Neural cell (in vitro differentiated cells): ENCODE results near the gene SPATS2L. TPM values are rescaled to one million over a fixed set of nuclear protein-coding genes. Genes with fewer than 3 reads are reported as not detected.

Experiments used
- H2AFZ ChIP-seq: fragments of 200-600, 300-800 bp; sonication (generic), shearing (Covaris generic); 2 replicates; pipeline ENCODE4 v1.6.0; 2014; ENCODE audit warnings: low read depth, mild to moderate bottlenecking, antibody characterized with exemption, low read length, moderate library complexity
- H3F3A ChIP-seq: fragments of 200-600 bp; shearing (Covaris generic); 2 replicates; pipeline ENCODE4 v1.6.1; 2016; ENCODE audit warnings: mild to moderate bottlenecking, moderate library complexity, mixed read lengths, antibody characterized with exemption, low read length; ENCODE audit not compliant: insufficient read depth, poor library complexity, severe bottlenecking
- H3K27ac ChIP-seq: fragments of 200-600, 300-800 bp; sonication (generic), shearing (Covaris generic); 2 replicates; pipeline ENCODE4 v1.5.1; 2014; ENCODE audit warnings: mild to moderate bottlenecking, low read length, moderate library complexity
- H3K27me3 ChIP-seq: fragments of 300-800, 200-600 bp; sonication (generic), shearing (Covaris generic); 2 replicates; pipeline ENCODE4 v1.6.0; 2014; ENCODE audit warnings: mild to moderate bottlenecking, low read depth, low read length, moderate library complexity; ENCODE audit not compliant: insufficient read depth
- H3K36me3 ChIP-seq: fragments of 300-800, 200-600 bp; sonication (generic), shearing (Covaris generic); 2 replicates; pipeline ENCODE4 v1.5.1; 2014; ENCODE audit warnings: mild to moderate bottlenecking, antibody characterized with exemption, low read length, moderate library complexity; ENCODE audit not compliant: insufficient read depth
- H3K4me2 ChIP-seq: fragments of 300-800, 200-600 bp; sonication (generic), shearing (Covaris generic); 2 replicates; pipeline ENCODE4 v1.6.0; 2014; ENCODE audit warnings: mild to moderate bottlenecking, low read length
- H3K4me3 ChIP-seq: fragments of 300-800, 200-600 bp; sonication (generic), shearing (Covaris generic); 2 replicates; pipeline ENCODE4 v1.5.1; 2014; ENCODE audit warnings: mild to moderate bottlenecking, low read length, moderate library complexity
- H3K79me2 ChIP-seq: fragments of 200-600 bp; shearing (Covaris generic); replicated peaks from 2 replicates; pipeline ENCODE4 v1.6.0; 2014; ENCODE audit warnings: mild to moderate bottlenecking, low read length, moderate library complexity; ENCODE audit not compliant: insufficient read depth
- H3K9ac ChIP-seq: fragments of 300-800, 200-600 bp; sonication (generic), shearing (Covaris generic); 2 replicates; pipeline ENCODE4 v1.6.1; 2016; ENCODE audit warnings: mild to moderate bottlenecking, low read length, mixed read lengths
- H3K9me2 ChIP-seq: fragments of 200-600 bp; shearing (Covaris generic); 2 replicates; pipeline ENCODE4 v1.6.1; 2016; ENCODE audit warnings: mild to moderate bottlenecking, low read length, mixed read lengths; ENCODE audit not compliant: insufficient read depth
- H3K9me3 ChIP-seq: fragments of 200-600, 300-800 bp; sonication (generic), shearing (Covaris generic); 2 replicates; pipeline ENCODE4 v1.6.1; 2016; ENCODE audit warnings: mild to moderate bottlenecking, mixed run types, low read length, moderate library complexity, mixed read lengths
- H4K20me1 ChIP-seq: fragments of 200-600 bp; shearing (Covaris generic); 2 replicates; pipeline ENCODE4 v1.6.1; 2016; ENCODE audit warnings: mild to moderate bottlenecking, mixed run types; ENCODE audit not compliant: insufficient read depth
- CTCF ChIP-seq: fragments of 450-650 bp; IDR thresholded peaks from 2 replicates; pipeline ENCODE4 v1.5.1; 2014; ENCODE audit warnings: antibody characterized with exemption, mild to moderate bottlenecking, moderate library complexity; ENCODE audit not compliant: poor library complexity, severe bottlenecking
- EP300 ChIP-seq: fragments of 450-650 bp; conservative IDR thresholded peaks from 2 replicates; pipeline ENCODE4 v1.6.1; 2014; ENCODE audit warnings: antibody characterized with exemption, mild to moderate bottlenecking, moderate library complexity; ENCODE audit not compliant: poor library complexity, severe bottlenecking
- EZH2 ChIP-seq: fragments of 200-600, 300-800 bp; shearing (Covaris generic), sonication (generic); IDR thresholded peaks from 2 replicates; pipeline ENCODE4 v1.6.1; 2014; ENCODE audit warnings: antibody characterized with exemption, low read length, borderline replicate concordance, mild to moderate bottlenecking; ENCODE audit not compliant: insufficient read depth, poor library complexity, severe bottlenecking
- MXI1 ChIP-seq: fragments of 450-650 bp; conservative IDR thresholded peaks from 2 replicates; pipeline ENCODE4 v1.6.1; 2014; ENCODE audit warnings: antibody characterized with exemption, mild to moderate bottlenecking; ENCODE audit not compliant: poor library complexity, severe bottlenecking
- POLR2AphosphoS5 ChIP-seq: IDR thresholded peaks from 2 replicates; pipeline ENCODE4 v1.6.1; 2012
- RAD21 ChIP-seq: fragments of 450-650 bp; conservative IDR thresholded peaks from 2 replicates; pipeline ENCODE4 v1.6.1; 2014; ENCODE audit warnings: antibody characterized with exemption, mild to moderate bottlenecking, moderate library complexity
- REST ChIP-seq: IDR thresholded peaks from 2 replicates; pipeline ENCODE4 v1.6.1; 2012; ENCODE audit warnings: borderline replicate concordance
- SMC3 ChIP-seq: fragments of 450-650 bp; conservative IDR thresholded peaks from 2 replicates; pipeline ENCODE4 v1.6.1; 2014; ENCODE audit warnings: antibody characterized with exemption, mild to moderate bottlenecking, moderate library complexity; ENCODE audit not compliant: poor library complexity
- TAF1 ChIP-seq: IDR thresholded peaks from 2 replicates; pipeline ENCODE4 v1.6.1; 2012; ENCODE audit warnings: low read depth
- polyA plus RNA-seq: library from polyadenylated mRNA; depleted of rRNA; stranded (reverse); fragments of >200 nt; gene quantifications from 2 replicates; pipeline ENCODE4 v1.2.3, GENCODE V29; 2014

The SPATS2L gene
- polyA plus RNA-seq, 1 donor from 2014 or later, result 8.5 TPM

GRCh38 chr2:200279857-200280256 lies 26.6 kb upstream of the SPATS2L start:
- no peak overlapping the region for H3K27ac ChIP-seq
- H3K79me2 ChIP-seq, result no peaks in the 10 kb centered on the region
- H3F3A ChIP-seq, result no peaks in the 10 kb centered on the region
- H3K36me3 ChIP-seq, result no peaks in the 10 kb centered on the region
- H2AFZ ChIP-seq, result no peak overlapping the region
- H3K9ac ChIP-seq, result no peak overlapping the region
- H3K9me2 ChIP-seq, result no peaks in the 10 kb centered on the region
- no peak overlapping the region for H3K4me2 ChIP-seq
- TF ChIP-seq MXI1, result no peak
- no peak for TF ChIP-seq EZH2
- no peak for TF ChIP-seq SMC3
- TF ChIP-seq REST, result no peak
- TF ChIP-seq TAF1, result no peak
- no peaks in the 10 kb centered on the region for H3K9me3 ChIP-seq
- H4K20me1 ChIP-seq, result no peaks in the 10 kb centered on the region
- H3K4me3 ChIP-seq, result no peak overlapping the region
- no peaks in the 10 kb centered on the region for H3K27me3 ChIP-seq

GRCh38 chr2:200286578-200286977 lies 19.9 kb upstream of the SPATS2L start:
- Histone ChIP-seq H3K79me2 (no peaks in the 10 kb centered on the region), H3K9ac (no peak overlapping the region), H2AFZ (no peak overlapping the region), H3K4me2 (no peak overlapping the region), H3K9me3 (no peaks in the 10 kb centered on the region), H3K27ac (no peak overlapping the region), H4K20me1 (no peaks in the 10 kb centered on the region), H3K4me3 (no peak overlapping the region), H3K36me3 (no peaks in the 10 kb centered on the region), H3K9me2 (no peaks in the 10 kb centered on the region), H3F3A (no peaks in the 10 kb centered on the region), H3K27me3 (no peaks in the 10 kb centered on the region)
- TF ChIP-seq EP300, result no peak
- no peak for TF ChIP-seq TAF1
- TF ChIP-seq CTCF, result no peak
- TF ChIP-seq MXI1, result no peak
- no peak for TF ChIP-seq POLR2AphosphoS5
- no peak for TF ChIP-seq RAD21
- TF ChIP-seq EZH2, result no peak
- no peak for TF ChIP-seq SMC3
- TF ChIP-seq REST, result no peak
